GM12872 (cell line): Measurements from ENCODE around the gene KANK4.

Experiments used
- TF ChIP-seq, protein P1 (sequence below): IDR thresholded peaks from 3 replicates; pipeline ENCODE4 v1.5.1; 2011; ENCODE audit warnings: low read depth, mild to moderate bottlenecking, low read length, moderate library complexity; ENCODE audit not compliant: insufficient read depth

Gene KANK4

DNA sequence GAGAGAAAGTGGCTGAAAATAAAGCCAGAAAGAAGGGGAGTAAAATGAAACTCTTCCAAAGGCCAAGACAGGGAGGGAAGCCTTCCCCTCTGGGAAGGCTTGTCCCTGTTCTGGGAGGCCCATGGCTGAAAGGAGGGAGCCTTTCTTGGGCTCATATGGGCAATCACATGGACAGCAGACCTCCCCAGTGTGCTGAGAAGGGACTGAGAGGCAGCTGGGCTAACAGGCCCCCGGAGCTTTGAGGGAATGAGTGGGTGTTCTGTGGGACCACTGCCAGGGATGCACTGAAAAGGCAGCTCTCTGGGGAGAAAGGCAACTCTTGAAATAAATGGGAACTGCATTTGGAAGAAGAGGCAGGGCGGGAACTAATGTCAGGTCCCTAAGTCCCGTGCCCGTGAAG is 39.1 kb downstream of the KANK4 start:
- TF ChIP-seq, protein P1, sequence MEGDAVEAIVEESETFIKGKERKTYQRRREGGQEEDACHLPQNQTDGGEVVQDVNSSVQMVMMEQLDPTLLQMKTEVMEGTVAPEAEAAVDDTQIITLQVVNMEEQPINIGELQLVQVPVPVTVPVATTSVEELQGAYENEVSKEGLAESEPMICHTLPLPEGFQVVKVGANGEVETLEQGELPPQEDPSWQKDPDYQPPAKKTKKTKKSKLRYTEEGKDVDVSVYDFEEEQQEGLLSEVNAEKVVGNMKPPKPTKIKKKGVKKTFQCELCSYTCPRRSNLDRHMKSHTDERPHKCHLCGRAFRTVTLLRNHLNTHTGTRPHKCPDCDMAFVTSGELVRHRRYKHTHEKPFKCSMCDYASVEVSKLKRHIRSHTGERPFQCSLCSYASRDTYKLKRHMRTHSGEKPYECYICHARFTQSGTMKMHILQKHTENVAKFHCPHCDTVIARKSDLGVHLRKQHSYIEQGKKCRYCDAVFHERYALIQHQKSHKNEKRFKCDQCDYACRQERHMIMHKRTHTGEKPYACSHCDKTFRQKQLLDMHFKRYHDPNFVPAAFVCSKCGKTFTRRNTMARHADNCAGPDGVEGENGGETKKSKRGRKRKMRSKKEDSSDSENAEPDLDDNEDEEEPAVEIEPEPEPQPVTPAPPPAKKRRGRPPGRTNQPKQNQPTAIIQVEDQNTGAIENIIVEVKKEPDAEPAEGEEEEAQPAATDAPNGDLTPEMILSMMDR: no peak

DNA sequence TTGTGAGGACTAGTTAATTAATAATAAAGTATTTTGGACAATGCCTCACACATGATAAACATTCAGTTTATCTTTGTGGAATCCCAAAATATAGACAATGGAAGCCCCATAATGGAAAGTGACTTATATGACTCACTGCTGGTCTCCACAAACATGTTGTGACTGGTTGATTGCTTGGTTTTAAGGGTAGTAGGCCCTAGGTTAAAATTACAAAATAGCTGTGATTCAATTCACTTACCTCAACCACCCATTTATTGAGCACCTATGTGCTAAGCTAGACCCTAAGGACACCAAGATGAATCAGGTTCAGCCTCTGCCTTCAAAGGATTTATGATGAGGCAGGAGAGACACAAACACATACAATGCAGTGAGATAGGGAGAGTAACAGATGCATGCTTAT is 42.4 kb downstream of the KANK4 start:
- TF ChIP-seq, protein P1: no peak

DNA sequence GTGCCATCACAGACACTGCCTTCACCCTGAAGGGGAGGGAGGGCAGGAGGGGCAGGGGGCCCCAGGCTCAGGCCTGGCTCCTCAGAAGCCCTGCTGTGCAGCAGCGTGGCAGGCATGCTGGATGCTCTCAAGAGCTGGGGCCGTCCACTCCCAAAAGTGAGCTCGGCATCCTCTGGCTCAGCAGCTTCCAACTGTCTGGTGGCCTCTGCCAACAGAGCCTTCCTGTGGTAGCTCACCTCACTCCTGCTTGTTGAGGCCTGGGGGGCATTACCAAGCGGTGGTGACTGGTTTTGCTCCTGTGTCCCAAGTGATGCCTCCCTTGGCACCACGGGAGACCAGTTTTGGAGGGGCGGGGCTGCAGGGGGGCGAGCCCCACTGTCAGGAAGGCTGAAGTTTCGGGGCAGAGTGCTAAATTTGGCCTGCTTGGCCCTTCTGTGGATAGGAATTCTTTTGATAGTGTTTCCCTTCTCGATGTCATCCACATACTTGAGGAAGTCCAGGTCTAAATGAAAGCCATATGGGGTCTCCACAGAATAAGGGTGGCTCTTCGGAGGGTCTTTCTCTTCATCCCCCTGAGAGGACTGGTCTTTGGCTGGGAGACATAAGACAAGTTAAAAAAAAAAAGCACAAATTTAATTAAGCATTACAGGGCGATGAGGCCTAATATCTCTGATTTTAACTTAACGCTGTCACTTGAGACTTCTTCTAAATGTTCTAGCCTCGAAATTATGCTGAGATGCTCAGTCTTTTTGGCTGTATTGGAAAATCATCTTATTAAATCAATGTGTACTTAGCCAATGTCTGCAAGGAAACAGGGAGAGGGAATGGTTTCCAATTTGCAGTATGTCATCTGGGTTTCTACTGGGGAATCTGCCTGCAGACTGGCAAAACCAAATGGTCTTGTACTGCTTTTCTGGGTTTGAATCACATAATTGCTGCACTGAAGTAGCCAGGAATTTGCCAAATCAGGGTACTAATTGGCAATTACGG is 44.4 kb downstream of the KANK4 start:
- TF ChIP-seq, protein P1: no peak

- TF ChIP-seq, protein P1: no peak
These were observed 45.3 kb downstream of the KANK4 start for GRCh38 chr1:62273953-62274352.

GRCh38 chr1:62271948-62272728 is 47.1 kb downstream of the KANK4 start:
- TF ChIP-seq, protein P1: peak; percentile 40

GRCh38 chr1:62271134-62271533 is 48.1 kb downstream of the KANK4 start:
- TF ChIP-seq, protein P1: no peak

GRCh38 chr1:62269851-62270495 is 49.3 kb downstream of the KANK4 start:
- TF ChIP-seq, protein P1: no peak
